ENCODE results near the gene CXCL17.
"Not testable (repeated sequence)": the region's sequence is repeated elsewhere in the genome, so short reads cannot be mapped to it uniquely, and the experiment has no call there.

Gene CXCL17

GRCh38 chr19:42442833-42443232 lies at the start of gene CXCL17:
CXCL17 (minus strand) TSS chr19:42442946; CDS start chr19:42442832, 114 bp downstream.
- DNase-seq, result no peak

GRCh38 chr19:42488783-42489521 lies 46.2 kb upstream of the CXCL17 start:
- DNase-seq, result no peak

GRCh38 chr19:42487798-42488178 lies 45.0 kb upstream of the CXCL17 start:
- no peak for DNase-seq

GRCh38 chr19:42487032-42487797 lies 44.5 kb upstream of the CXCL17 start:
- no peak for DNase-seq

GRCh38 chr19:42485036-42485435 lies 42.3 kb upstream of the CXCL17 start:
- not testable (repeated sequence) for DNase-seq

GRCh38 chr19:42480335-42481095 lies 37.8 kb upstream of the CXCL17 start:
- no peak for DNase-seq

GRCh38 chr19:42479736-42480135 lies 37.0 kb upstream of the CXCL17 start:
- no peak for DNase-seq

- DNase-seq, result no peak
These were observed 36.1 kb upstream of the CXCL17 start for GRCh38 chr19:42478765-42479311.

- no peak for DNase-seq
These were observed 35.2 kb upstream of the CXCL17 start for GRCh38 chr19:42477933-42478332.

- no peak for DNase-seq
These were observed 34.4 kb upstream of the CXCL17 start for GRCh38 chr19:42477117-42477516.

GRCh38 chr19:42475366-42475765 lies 32.6 kb upstream of the CXCL17 start:
- DNase-seq, result no peak

- DNase-seq, result no peak
These were observed 32.0 kb upstream of the CXCL17 start for GRCh38 chr19:42474743-42475142.

GRCh38 chr19:42473686-42474085 lies 30.9 kb upstream of the CXCL17 start:
- DNase-seq, result no peak

GRCh38 chr19:42472402-42473147 lies 29.8 kb upstream of the CXCL17 start:
- no peak for DNase-seq

GRCh38 chr19:42471554-42472249 lies 29.0 kb upstream of the CXCL17 start:
- DNase-seq, result no peak

GRCh38 chr19:42469311-42470235 lies 26.8 kb upstream of the CXCL17 start:
- no peak for DNase-seq

GRCh38 chr19:42468273-42468796 lies 25.6 kb upstream of the CXCL17 start:
- no peak for DNase-seq

GRCh38 chr19:42467183-42467760 lies 24.5 kb upstream of the CXCL17 start:
- no peak for DNase-seq

- no peak for DNase-seq
These were observed 23.9 kb upstream of the CXCL17 start for GRCh38 chr19:42466521-42467182.

Data from activated CD4-positive, alpha-beta T cell treated with anti-CD3 and anti-CD28 coated beads for 1 hour (primary cell).